ENCODE measurements around the gene COL18A1. TPM values are rescaled to one million over a fixed set of nuclear protein-coding genes. Genes with fewer than 3 reads are reported as not detected.

The COL18A1 gene
- total RNA-seq, 1 experiment from 2014 or later: 3.3 TPM

DNA sequence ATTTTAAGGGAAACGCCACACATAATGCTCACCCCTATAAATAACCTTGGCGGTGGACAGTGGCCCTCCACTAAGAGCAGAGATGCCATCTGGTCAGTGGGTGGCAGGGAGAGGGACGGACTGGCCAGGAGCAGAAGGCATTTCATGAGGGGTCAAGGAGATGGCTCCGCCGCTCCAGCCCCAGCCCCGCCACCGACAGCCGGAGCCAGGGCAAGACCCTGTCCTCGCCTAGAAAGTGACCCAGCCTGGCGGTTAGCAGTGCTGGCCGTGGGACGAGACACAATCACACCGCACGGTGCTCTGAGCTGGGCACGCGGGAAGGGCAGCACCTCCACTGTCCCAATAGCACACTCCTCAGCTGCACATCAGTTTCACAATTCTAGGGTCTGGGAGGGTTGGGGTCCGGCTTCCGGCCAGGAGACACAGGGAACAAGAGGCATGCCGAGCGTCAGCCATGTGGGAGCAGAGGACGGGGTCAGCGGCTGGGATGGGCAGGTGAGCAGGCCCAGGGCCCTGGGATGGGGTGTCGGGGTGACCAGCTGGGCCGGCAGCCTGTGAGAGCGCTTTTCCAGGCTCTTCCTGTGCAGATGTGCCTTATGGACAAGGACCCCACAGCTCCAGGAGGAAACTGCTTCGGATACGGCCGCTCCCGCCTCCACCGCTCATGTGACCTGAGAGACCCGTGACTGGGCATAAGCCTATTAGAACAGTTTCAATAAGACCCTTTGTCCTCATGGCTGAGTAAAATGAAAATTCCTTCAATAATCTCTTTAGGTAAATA lies 131.5 kb downstream of the COL18A1 start:
- Histone ChIP-seq H3K4me3 (ENCODE audit: low read depth, low read length, poor library complexity, severe bottlenecking) (no peak overlapping the region), H3K4me1 (ENCODE audit: insufficient read depth, low read length, poor library complexity, severe bottlenecking) (peaks cover 15% of the 10 kb centered on the region), H3K36me3 (ENCODE audit: insufficient read depth, low read length, poor library complexity, severe bottlenecking) (peaks cover 17% of the 10 kb centered on the region), H3K27ac (ENCODE audit: low read depth, low read length, poor library complexity, severe bottlenecking) (no peak overlapping the region), H3K9me3 (ENCODE audit: low read depth, low read length, poor library complexity, severe bottlenecking) (no peaks in the 10 kb centered on the region), H3K27me3 (replicated peaks; ENCODE audit: insufficient read depth, low read depth, low read length, poor library complexity) (no peaks in the 10 kb centered on the region)
- CTCF ChIA-PET: no interaction called here
- POLR2A ChIA-PET (ENCODE audit: low non-redundant PET): no interaction called here
- TF ChIP-seq EZH2 (IDR thresholded peaks at IDR 0.05; ENCODE audit: borderline replicate concordance, low read depth, low read length, poor library complexity, severe bottlenecking): no peak
- TF ChIP-seq, protein P1, sequence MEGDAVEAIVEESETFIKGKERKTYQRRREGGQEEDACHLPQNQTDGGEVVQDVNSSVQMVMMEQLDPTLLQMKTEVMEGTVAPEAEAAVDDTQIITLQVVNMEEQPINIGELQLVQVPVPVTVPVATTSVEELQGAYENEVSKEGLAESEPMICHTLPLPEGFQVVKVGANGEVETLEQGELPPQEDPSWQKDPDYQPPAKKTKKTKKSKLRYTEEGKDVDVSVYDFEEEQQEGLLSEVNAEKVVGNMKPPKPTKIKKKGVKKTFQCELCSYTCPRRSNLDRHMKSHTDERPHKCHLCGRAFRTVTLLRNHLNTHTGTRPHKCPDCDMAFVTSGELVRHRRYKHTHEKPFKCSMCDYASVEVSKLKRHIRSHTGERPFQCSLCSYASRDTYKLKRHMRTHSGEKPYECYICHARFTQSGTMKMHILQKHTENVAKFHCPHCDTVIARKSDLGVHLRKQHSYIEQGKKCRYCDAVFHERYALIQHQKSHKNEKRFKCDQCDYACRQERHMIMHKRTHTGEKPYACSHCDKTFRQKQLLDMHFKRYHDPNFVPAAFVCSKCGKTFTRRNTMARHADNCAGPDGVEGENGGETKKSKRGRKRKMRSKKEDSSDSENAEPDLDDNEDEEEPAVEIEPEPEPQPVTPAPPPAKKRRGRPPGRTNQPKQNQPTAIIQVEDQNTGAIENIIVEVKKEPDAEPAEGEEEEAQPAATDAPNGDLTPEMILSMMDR (conservative IDR thresholded peaks at IDR 0.05; ENCODE audit: low read depth, low read length): no peak
- no peak for DNase-seq (ENCODE audit: low spot score)
- no TSS peak for BruUV-seq (replicated peaks)
- intact Hi-C loops (cut with micrococcal nuclease; ENCODE audit: unreplicated experiment): no loop called here

DNA sequence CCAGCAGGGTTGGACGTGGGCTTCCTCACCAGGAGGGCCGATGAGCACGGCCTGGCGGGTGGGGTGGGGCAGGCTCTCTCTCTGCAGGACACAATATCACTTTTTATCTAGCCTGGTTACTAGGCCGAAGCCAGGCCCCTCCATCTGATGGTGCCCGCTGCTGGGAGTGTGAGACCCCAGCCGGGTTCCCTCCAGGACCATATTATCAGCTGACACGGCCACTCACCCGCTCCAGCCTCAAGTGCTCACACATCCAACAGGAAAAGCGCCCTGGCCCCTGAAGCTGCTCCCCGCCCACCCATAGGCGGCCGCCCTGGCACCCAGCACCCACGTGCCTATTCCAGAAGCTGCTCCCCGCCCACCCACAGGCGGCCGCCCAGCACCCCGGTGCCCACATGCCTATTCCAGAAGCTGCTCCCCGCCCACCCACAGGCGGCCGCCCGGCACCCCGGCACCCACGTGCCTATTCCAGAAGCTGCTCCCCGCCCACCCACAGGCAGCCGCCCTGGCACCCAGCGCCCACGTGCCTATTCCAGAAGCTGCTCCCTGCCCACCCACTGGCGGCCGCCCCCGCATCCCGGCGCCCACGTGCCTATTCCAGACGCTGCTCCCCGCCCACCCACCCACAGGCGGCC lies 132.3 kb downstream of the COL18A1 start:
- no TSS peak for BruUV-seq (replicated peaks)
- Histone ChIP-seq H3K4me3 (ENCODE audit: low read depth, low read length, poor library complexity, severe bottlenecking) (no peak overlapping the region), H3K27me3 (replicated peaks; ENCODE audit: insufficient read depth, low read depth, low read length, poor library complexity) (no peaks in the 10 kb centered on the region), H3K4me1 (ENCODE audit: insufficient read depth, low read length, poor library complexity, severe bottlenecking) (peaks cover 16% of the 10 kb centered on the region), H3K36me3 (ENCODE audit: insufficient read depth, low read length, poor library complexity, severe bottlenecking) (peaks cover 17% of the 10 kb centered on the region), H3K9me3 (ENCODE audit: low read depth, low read length, poor library complexity, severe bottlenecking) (no peaks in the 10 kb centered on the region), H3K27ac (ENCODE audit: low read depth, low read length, poor library complexity, severe bottlenecking) (no peak overlapping the region)
- ChIA-PET CTCF (no interaction called here), POLR2A (ENCODE audit: low non-redundant PET) (no interaction called here)
- no peak for DNase-seq (ENCODE audit: low spot score)
- no peak for TF ChIP-seq EZH2 (IDR thresholded peaks at IDR 0.05; ENCODE audit: borderline replicate concordance, low read depth, low read length, poor library complexity, severe bottlenecking)
- TF ChIP-seq, protein P1 (conservative IDR thresholded peaks at IDR 0.05; ENCODE audit: low read depth, low read length): no peak
- intact Hi-C loops (cut with micrococcal nuclease; ENCODE audit: unreplicated experiment): no loop called here

DNA sequence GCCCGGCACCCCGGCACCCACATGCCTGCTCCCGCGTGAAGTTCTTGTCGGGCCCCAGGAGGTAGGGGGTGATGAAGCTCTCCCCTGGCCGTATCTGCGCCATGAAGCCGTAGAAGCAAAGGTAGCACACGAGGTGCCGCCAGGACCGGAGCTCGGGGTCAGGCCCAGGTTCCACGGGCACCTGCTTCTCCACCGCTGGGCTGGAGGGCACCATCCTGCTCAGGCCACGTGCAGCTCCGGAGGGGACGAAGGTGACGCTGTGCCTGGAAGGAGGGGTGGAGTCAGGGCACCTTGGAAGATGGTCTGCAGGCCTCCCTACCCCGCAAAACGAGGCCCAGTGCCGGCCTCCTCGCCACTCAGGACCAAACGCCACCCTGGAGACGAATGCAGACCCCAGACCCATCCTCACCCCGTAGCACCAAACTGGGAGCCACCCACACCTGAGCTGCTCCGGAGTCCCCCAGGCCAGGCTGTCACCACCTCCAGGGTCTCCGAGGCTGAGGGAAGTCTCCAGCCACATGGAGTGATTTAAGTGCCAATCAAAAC lies 132.9 kb downstream of the COL18A1 start:
- Histone ChIP-seq H3K36me3 (ENCODE audit: insufficient read depth, low read length, poor library complexity, severe bottlenecking) (peaks cover 17% of the 10 kb centered on the region), H3K4me1 (ENCODE audit: insufficient read depth, low read length, poor library complexity, severe bottlenecking) (peaks cover 17% of the 10 kb centered on the region), H3K27ac (ENCODE audit: low read depth, low read length, poor library complexity, severe bottlenecking) (no peak overlapping the region), H3K4me3 (ENCODE audit: low read depth, low read length, poor library complexity, severe bottlenecking) (no peak overlapping the region), H3K9me3 (ENCODE audit: low read depth, low read length, poor library complexity, severe bottlenecking) (no peaks in the 10 kb centered on the region), H3K27me3 (replicated peaks; ENCODE audit: insufficient read depth, low read depth, low read length, poor library complexity) (no peaks in the 10 kb centered on the region)
- intact Hi-C loops (cut with micrococcal nuclease; ENCODE audit: unreplicated experiment): no loop called here
- no TSS peak for BruUV-seq (replicated peaks)
- DNase-seq (ENCODE audit: low spot score): no peak
- ChIA-PET POLR2A (ENCODE audit: low non-redundant PET) (no interaction called here), CTCF (no interaction called here)
- TF ChIP-seq, protein P1 (conservative IDR thresholded peaks at IDR 0.05; ENCODE audit: low read depth, low read length): no peak
- no peak for TF ChIP-seq EZH2 (IDR thresholded peaks at IDR 0.05; ENCODE audit: borderline replicate concordance, low read depth, low read length, poor library complexity, severe bottlenecking)
